HepG2 (cell line): Measurements from ENCODE around the gene C1orf116. TPM values are rescaled to one million over a fixed set of nuclear protein-coding genes. Genes with fewer than 3 reads are reported as not detected.

Experiments used
- ATAC-seq: fragments of 200-7000 bp; cut with Tn5 transposase; 3 replicates; pipeline ENCODE4 v1.9.1; 2020; ENCODE audit warnings: mild to moderate bottlenecking, moderate library complexity
- BruUV-seq: library from RNA; stranded (reverse); fragments of 400-500 nt; replicated peaks from 2 replicates; lab custom pipeline; 2021; lab: Mats Ljungman, UMichigan
- CTCF ChIA-PET: fragments of 300-600 bp; formaldehyde crosslinking; extraction: SDS; loops from one replicate; lab custom pipeline; 2021; ENCODE audit warnings: low total read pairs, inconsistent platforms, low intra/inter-chr PET ratio; lab: Yijun Ruan, JAX
- POLR2A ChIA-PET: fragments of 350-600 bp; sonication (Branson Sonifier 250); formaldehyde crosslinking; loops from one replicate; lab custom pipeline; 2020; ENCODE audit warnings: antibody characterized with exemption, inconsistent platforms; lab: Yijun Ruan, JAX
- DNase-seq: peaks from one replicate; pipeline ENCODE4 v3.0.0-alpha.2; 2015; ENCODE audit warnings: low spot score
- FAIRE-seq: peaks from 3 replicates; lab custom pipeline; 2011; peaks lifted over from hg19 to GRCh38; lab: Jason Lieb, UNC
- H2AFZ ChIP-seq: one replicate; pipeline ENCODE4 v1.6.1; 2011; ENCODE audit warnings: low read length, inconsistent platforms
- H3K27ac ChIP-seq: fragments of 300-600 bp; 3 replicates; pipeline ENCODE4 v1.8.0; 2011; ENCODE audit warnings: mixed run types, mild to moderate bottlenecking, mixed read lengths, low read length, inconsistent platforms; ENCODE audit not compliant: insufficient read depth; ENCODE audit errors: extremely low read length
- H3K27me3 ChIP-seq, 2 experiments: fragments of 200-600 bp in 1 of 2; 2 replicates in 1 of 2; 3 replicates in 1 of 2; pipeline versions ENCODE4 v1.6.0 to v1.8.0; 2011; ENCODE audit warnings: low read length in 2 of 2, mild to moderate bottlenecking in 2 of 2, moderate library complexity in 2 of 2, inconsistent platforms in 1 of 2; ENCODE audit not compliant: insufficient read depth in 2 of 2, control insufficient read depth in 1 of 2
- H3K36me3 ChIP-seq, 2 experiments: fragments of 200-600 bp in 1 of 2; replicated peaks in 1 of 2; 2 replicates in 1 of 2; 3 replicates in 1 of 2; pipeline versions ENCODE4 v1.5.1 to v1.8.0; 2011; ENCODE audit warnings: low read length in 2 of 2, inconsistent platforms in 1 of 2; ENCODE audit not compliant: insufficient read depth in 2 of 2, control insufficient read depth in 1 of 2
- H3K4me1 ChIP-seq: 2 replicates; pipeline ENCODE4 v1.5.1; 2012; ENCODE audit warnings: low read length, inconsistent platforms; ENCODE audit not compliant: insufficient read depth
- H3K4me2 ChIP-seq: 2 replicates; pipeline ENCODE4 v1.6.0; 2011; ENCODE audit warnings: low read depth, low read length, inconsistent platforms
- H3K4me3 ChIP-seq, 3 experiments: fragments of 200-600 bp in 1 of 3; sonication (generic), shearing (Covaris generic) in 1 of 3; replicated peaks in 1 of 3; 2 replicates each; pipeline ENCODE4 v1.5.1; 2011 to 2016; ENCODE audit warnings: low read length in 3 of 3, inconsistent platforms in 2 of 3, low read depth in 2 of 3, mild to moderate bottlenecking in 2 of 3, control low read depth in 1 of 3, mixed read lengths in 1 of 3; ENCODE audit not compliant: insufficient read depth in 1 of 3
- H3K79me2 ChIP-seq: one replicate; pipeline ENCODE4 v1.6.1; 2011; ENCODE audit warnings: low read length, inconsistent platforms; ENCODE audit not compliant: insufficient read depth
- H3K9ac ChIP-seq: 2 replicates; pipeline ENCODE4 v1.6.0; 2011; ENCODE audit warnings: mild to moderate bottlenecking, low read depth, low read length, inconsistent platforms; ENCODE audit not compliant: insufficient read depth
- H3K9me3 ChIP-seq: 2 replicates; pipeline ENCODE4 v1.5.1; 2012; ENCODE audit warnings: mild to moderate bottlenecking, low read length
- H4K20me1 ChIP-seq: 2 replicates; pipeline ENCODE4 v1.6.0; 2011; ENCODE audit warnings: inconsistent platforms, mild to moderate bottlenecking, low read length, moderate library complexity; ENCODE audit not compliant: insufficient read depth
- AGO2 ChIP-seq: fragments of 200-400 bp; formaldehyde crosslinking; optimal IDR thresholded peaks from 2 replicates; pipeline ENCODE3; 2017; ENCODE audit warnings: mild to moderate bottlenecking, low read depth, low read length, moderate library complexity
- ASH2L ChIP-seq: fragments of 300-600, 200-600 bp; sonication (generic); IDR thresholded peaks from 2 replicates; pipeline ENCODE4 v1.7.0; 2017; ENCODE audit warnings: low read depth, mild to moderate bottlenecking, moderate library complexity, mixed read lengths, low read length; ENCODE audit not compliant: insufficient read length
- KLF9 ChIP-seq: IDR thresholded peaks from 2 replicates; pipeline ENCODE4 v1.6.1; 2016; ENCODE audit warnings: low read depth
- NAIF1 ChIP-seq: sonication (generic); formaldehyde crosslinking; IDR thresholded peaks from 2 replicates; pipeline ENCODE4 v1.5.0; 2020; ENCODE audit warnings: mild to moderate bottlenecking, missing genetic modification reagents, borderline replicate concordance
- RBFOX2 ChIP-seq: fragments of 200-400 bp; formaldehyde crosslinking; IDR thresholded peaks from 2 replicates; pipeline ENCODE4 v1.6.1; 2017; ENCODE audit warnings: low read depth, mild to moderate bottlenecking, low read length
- RCOR2 ChIP-seq: IDR thresholded peaks from 2 replicates; pipeline ENCODE4 v1.6.1; 2016; ENCODE audit warnings: missing biosample characterization, missing genetic modification reagents
- ZBTB7B ChIP-seq: sonication (generic); formaldehyde crosslinking; IDR thresholded peaks from 2 replicates; pipeline ENCODE4 v1.4.0; 2020; ENCODE audit warnings: missing genetic modification reagents
- ZKSCAN1 ChIP-seq: fragments of 150-350 bp; IDR thresholded peaks from 2 replicates; pipeline ENCODE4 v1.6.1; 2014; ENCODE audit warnings: low read length
- WGBS: methylation state at CpG from one replicate; pipeline ENCODE4 v1.1.6; 2017; ENCODE audit warnings: low lambda C conversion rate; 5-methylcytosine and 5-hydroxymethylcytosine counted together
- in situ Hi-C: cut with HindIII; loops from 2 replicates; pipeline ENCODE4 v1.10.0; 2017; ENCODE audit warnings: low pct_unique_long_range_greater_than_20kb; ENCODE audit not compliant: extremely low pct_ligation_motif_present
- intact Hi-C: fragments of 100-400 bp; cut with micrococcal nuclease; formaldehyde crosslinking; loops from one replicate; pipeline ENCODE4 v1.10.0; 2022; ENCODE audit not compliant: unreplicated experiment
- polyA plus RNA-seq, 8 experiments: library from polyadenylated mRNA; depleted of rRNA in 3 of 8; stranded (reverse) in 7 of 8; unstranded in 1 of 8; fragments of >200 nt; fragmentation: Illumina TruSeq in 4 of 8; extraction: Trizol in 4 of 8; gene quantifications; 2 replicates each; pipeline versions ENCODE4 v1.2.1 to v1.2.3, GENCODE V29; 2011 to 2016; ENCODE audit warnings: low read depth in 4 of 8, missing spikeins in 1 of 8, mixed read lengths in 1 of 8; ENCODE audit not compliant: insufficient read depth in 1 of 8
- total RNA-seq, 5 experiments: library from RNA; depleted of rRNA; stranded (reverse); fragments of >200 nt; fragmentation: Illumina TruSeq; extraction: Trizol; gene quantifications; 2 replicates each; pipeline ENCODE4 v1.2.3, GENCODE V29; 2016; ENCODE audit warnings: low read depth in 1 of 5
- TF ChIP-seq, protein P1 (sequence below): sonication (generic); formaldehyde crosslinking; IDR thresholded peaks from 2 replicates; pipeline ENCODE4 v1.4.0; 2020; ENCODE audit warnings: mild to moderate bottlenecking, missing genetic modification reagents, borderline replicate concordance
- TF ChIP-seq, protein P2 (sequence below): sonication (generic); formaldehyde crosslinking; IDR thresholded peaks from 2 replicates; pipeline ENCODE4 v1.4.0; 2020; ENCODE audit warnings: missing genetic modification reagents
- TF ChIP-seq, protein P3 (sequence below): sonication (generic); formaldehyde crosslinking; conservative IDR thresholded peaks from 2 replicates; pipeline ENCODE4 v1.4.0; 2020; ENCODE audit warnings: missing genetic modification reagents

Gene C1orf116
- total and polyA plus RNA-seq, 2 of the 13 experiments (the other 11 are each of a cell fraction or from before 2014, with no cell fraction given) = 0.51 to 0.95 TPM

DNA sequence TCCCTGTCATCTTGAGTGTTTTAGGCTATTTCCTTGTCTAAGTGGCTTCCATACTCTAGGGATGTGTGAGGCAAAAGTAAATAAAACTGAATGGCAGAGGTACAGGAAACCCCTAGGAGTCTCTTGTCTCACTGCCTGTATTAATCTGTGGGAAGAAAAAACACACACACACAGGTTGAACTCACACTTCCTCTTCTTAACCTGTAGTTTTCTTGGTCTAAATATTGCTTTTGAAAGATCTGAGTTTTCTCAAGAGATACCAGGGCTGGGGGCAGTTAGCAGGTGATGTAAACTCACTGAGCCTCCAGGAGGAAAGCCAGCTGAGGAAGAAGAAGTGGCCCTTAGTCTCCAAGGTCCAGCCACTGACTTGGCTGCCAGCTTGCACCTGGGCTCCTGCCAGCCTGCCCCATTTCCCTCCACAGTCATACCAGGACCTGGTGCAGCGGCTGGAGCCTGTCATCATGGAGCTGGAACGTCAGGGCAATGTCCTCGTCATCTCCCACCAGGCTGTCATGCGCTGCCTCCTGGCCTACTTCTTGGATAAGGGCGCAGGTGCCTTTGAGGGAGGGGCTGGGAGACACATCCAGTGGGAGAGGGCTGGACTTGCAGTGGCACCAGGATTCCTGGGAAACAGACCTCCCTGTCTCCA, 37.4 kb upstream of the C1orf116 start:
- H4K20me1 ChIP-seq = no peaks in the 10 kb centered on the region
- POLR2A ChIA-PET = no interaction called here
- CTCF ChIA-PET = no interaction called here
- in situ Hi-C loops (loop anchor here (10.0 kb wide), 1 partner anchor 135 kb away; no protein-coding TSS in a partner anchor), intact Hi-C loops (loop anchor here (10.0 kb wide), 1 partner anchor 335 kb away; no protein-coding TSS in a partner anchor)
- FAIRE-seq = no peak
- no peak overlapping the region for H3K9ac ChIP-seq
- H3K79me2 ChIP-seq = no peaks in the 10 kb centered on the region
- H2AFZ ChIP-seq = no peak overlapping the region
- H3K9me3 ChIP-seq = no peaks in the 10 kb centered on the region
- H3K27me3 ChIP-seq = no peaks in the 10 kb centered on the region
- DNase-seq = no peak
- H3K4me3 ChIP-seq = no peak overlapping the region
- 100% methylated on average over 2 of the region's 5 CpGs for WGBS
- no peak for ATAC-seq
- peaks cover 21% of the 10 kb centered on the region for H3K4me1 ChIP-seq
- H3K4me2 ChIP-seq = no peak overlapping the region
- peaks cover 9 to 21% of the 10 kb centered on the region in 2 experiments; a peak in 4 of 5 replicates for H3K36me3 ChIP-seq
- no TSS peak for BruUV-seq
- no peak overlapping the region for H3K27ac ChIP-seq
- TF ChIP-seq NAIF1 (CRISPR knock-in tag) (no peak), ZBTB7B (CRISPR knock-in tag) (no peak), ZKSCAN1 (no peak), AGO2 (no peak), ASH2L (no peak), RBFOX2 (no peak), RCOR2 (CRISPR knock-in tag) (no peak), KLF9 (CRISPR knock-in tag) (no peak)
- TF ChIP-seq, protein P1, sequence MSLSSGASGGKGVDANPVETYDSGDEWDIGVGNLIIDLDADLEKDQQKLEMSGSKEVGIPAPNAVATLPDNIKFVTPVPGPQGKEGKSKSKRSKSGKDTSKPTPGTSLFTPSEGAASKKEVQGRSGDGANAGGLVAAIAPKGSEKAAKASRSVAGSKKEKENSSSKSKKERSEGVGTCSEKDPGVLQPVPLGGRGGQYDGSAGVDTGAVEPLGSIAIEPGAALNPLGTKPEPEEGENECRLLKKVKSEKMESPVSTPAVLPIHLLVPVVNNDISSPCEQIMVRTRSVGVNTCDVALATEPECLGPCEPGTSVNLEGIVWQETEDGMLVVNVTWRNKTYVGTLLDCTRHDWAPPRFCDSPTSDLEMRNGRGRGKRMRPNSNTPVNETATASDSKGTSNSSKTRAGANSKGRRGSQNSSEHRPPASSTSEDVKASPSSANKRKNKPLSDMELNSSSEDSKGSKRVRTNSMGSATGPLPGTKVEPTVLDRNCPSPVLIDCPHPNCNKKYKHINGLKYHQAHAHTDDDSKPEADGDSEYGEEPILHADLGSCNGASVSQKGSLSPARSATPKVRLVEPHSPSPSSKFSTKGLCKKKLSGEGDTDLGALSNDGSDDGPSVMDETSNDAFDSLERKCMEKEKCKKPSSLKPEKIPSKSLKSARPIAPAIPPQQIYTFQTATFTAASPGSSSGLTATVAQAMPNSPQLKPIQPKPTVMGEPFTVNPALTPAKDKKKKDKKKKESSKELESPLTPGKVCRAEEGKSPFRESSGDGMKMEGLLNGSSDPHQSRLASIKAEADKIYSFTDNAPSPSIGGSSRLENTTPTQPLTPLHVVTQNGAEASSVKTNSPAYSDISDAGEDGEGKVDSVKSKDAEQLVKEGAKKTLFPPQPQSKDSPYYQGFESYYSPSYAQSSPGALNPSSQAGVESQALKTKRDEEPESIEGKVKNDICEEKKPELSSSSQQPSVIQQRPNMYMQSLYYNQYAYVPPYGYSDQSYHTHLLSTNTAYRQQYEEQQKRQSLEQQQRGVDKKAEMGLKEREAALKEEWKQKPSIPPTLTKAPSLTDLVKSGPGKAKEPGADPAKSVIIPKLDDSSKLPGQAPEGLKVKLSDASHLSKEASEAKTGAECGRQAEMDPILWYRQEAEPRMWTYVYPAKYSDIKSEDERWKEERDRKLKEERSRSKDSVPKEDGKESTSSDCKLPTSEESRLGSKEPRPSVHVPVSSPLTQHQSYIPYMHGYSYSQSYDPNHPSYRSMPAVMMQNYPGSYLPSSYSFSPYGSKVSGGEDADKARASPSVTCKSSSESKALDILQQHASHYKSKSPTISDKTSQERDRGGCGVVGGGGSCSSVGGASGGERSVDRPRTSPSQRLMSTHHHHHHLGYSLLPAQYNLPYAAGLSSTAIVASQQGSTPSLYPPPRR (CRISPR knock-in tag) = no peak
- TF ChIP-seq, protein P2, sequence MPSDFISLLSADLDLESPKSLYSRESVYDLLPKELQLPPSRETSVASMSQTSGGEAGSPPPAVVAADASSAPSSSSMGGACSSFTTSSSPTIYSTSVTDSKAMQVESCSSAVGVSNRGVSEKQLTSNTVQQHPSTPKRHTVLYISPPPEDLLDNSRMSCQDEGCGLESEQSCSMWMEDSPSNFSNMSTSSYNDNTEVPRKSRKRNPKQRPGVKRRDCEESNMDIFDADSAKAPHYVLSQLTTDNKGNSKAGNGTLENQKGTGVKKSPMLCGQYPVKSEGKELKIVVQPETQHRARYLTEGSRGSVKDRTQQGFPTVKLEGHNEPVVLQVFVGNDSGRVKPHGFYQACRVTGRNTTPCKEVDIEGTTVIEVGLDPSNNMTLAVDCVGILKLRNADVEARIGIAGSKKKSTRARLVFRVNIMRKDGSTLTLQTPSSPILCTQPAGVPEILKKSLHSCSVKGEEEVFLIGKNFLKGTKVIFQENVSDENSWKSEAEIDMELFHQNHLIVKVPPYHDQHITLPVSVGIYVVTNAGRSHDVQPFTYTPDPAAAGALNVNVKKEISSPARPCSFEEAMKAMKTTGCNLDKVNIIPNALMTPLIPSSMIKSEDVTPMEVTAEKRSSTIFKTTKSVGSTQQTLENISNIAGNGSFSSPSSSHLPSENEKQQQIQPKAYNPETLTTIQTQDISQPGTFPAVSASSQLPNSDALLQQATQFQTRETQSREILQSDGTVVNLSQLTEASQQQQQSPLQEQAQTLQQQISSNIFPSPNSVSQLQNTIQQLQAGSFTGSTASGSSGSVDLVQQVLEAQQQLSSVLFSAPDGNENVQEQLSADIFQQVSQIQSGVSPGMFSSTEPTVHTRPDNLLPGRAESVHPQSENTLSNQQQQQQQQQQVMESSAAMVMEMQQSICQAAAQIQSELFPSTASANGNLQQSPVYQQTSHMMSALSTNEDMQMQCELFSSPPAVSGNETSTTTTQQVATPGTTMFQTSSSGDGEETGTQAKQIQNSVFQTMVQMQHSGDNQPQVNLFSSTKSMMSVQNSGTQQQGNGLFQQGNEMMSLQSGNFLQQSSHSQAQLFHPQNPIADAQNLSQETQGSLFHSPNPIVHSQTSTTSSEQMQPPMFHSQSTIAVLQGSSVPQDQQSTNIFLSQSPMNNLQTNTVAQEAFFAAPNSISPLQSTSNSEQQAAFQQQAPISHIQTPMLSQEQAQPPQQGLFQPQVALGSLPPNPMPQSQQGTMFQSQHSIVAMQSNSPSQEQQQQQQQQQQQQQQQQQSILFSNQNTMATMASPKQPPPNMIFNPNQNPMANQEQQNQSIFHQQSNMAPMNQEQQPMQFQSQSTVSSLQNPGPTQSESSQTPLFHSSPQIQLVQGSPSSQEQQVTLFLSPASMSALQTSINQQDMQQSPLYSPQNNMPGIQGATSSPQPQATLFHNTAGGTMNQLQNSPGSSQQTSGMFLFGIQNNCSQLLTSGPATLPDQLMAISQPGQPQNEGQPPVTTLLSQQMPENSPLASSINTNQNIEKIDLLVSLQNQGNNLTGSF (CRISPR knock-in tag) = no peak
- TF ChIP-seq, protein P3, sequence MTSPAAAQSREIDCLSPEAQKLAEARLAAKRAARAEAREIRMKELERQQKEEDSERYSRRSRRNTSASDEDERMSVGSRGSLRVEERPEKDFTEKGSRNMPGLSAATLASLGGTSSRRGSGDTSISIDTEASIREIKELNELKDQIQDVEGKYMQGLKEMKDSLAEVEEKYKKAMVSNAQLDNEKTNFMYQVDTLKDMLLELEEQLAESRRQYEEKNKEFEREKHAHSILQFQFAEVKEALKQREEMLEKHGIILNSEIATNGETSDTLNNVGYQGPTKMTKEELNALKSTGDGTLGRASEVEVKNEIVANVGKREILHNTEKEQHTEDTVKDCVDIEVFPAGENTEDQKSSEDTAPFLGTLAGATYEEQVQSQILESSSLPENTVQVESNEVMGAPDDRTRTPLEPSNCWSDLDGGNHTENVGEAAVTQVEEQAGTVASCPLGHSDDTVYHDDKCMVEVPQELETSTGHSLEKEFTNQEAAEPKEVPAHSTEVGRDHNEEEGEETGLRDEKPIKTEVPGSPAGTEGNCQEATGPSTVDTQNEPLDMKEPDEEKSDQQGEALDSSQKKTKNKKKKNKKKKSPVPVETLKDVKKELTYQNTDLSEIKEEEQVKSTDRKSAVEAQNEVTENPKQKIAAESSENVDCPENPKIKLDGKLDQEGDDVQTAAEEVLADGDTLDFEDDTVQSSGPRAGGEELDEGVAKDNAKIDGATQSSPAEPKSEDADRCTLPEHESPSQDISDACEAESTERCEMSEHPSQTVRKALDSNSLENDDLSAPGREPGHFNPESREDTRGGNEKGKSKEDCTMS (CRISPR knock-in tag) = no peak
